NB4 (cell line): ENCODE data around the gene ATP2B3.

Experiments
- DNase-seq: peaks from one replicate; pipeline ENCODE4 v3.0.0; 2010; ENCODE audit warnings: low read depth
- H3K4me3 ChIP-seq: one replicate; pipeline ENCODE4 v1.5.1; 2011; ENCODE audit warnings: mild to moderate bottlenecking, low read depth, low read length, moderate library complexity
- CTCF ChIP-seq: IDR thresholded peaks from one replicate; pipeline ENCODE4 v1.5.1; 2012; ENCODE audit warnings: low read depth, low read length
- MAX ChIP-seq: IDR thresholded peaks from 2 replicates; pipeline ENCODE4 v1.6.1; 2011; ENCODE audit warnings: low read depth, low read length
- MYC ChIP-seq: IDR thresholded peaks from 2 replicates; pipeline ENCODE4 v1.6.1; 2011; ENCODE audit warnings: low read depth, low read length
- POLR2A ChIP-seq: IDR thresholded peaks from 2 replicates; pipeline ENCODE4 v1.6.1; 2011; ENCODE audit warnings: mild to moderate bottlenecking; ENCODE audit not compliant: insufficient read length; ENCODE audit errors: extremely low read depth

The ATP2B3 gene

GRCh38 chrX:153554519-153555167, 37.2 kb downstream of the ATP2B3 start:
- no peak for TF ChIP-seq MAX
- peak; percentile 74 for TF ChIP-seq CTCF
- peak; percentile 74 for DNase-seq
- H3K4me3 ChIP-seq = no peak overlapping the region

GRCh38 chrX:153556767-153557166, 39.3 kb downstream of the ATP2B3 start:
- no peak for DNase-seq
- TF ChIP-seq CTCF = no peak
- TF ChIP-seq MAX = no peak
- TF ChIP-seq POLR2A = no peak
- TF ChIP-seq MYC = no peak
- H3K4me3 ChIP-seq = no peak overlapping the region

GRCh38 chrX:153557618-153558355, 40.3 kb downstream of the ATP2B3 start:
- no peak for DNase-seq
- TF ChIP-seq MAX = no peak

GRCh38 chrX:153560000-153560399, 42.6 kb downstream of the ATP2B3 start:
- H3K4me3 ChIP-seq = no peak overlapping the region
- peak; percentile 86 for DNase-seq
- TF ChIP-seq MYC (no peak), MAX (no peak)

More at GRCh38 chrX:153557618-153558355, 40.3 kb downstream of the ATP2B3 start:
- no peak overlapping the region for H3K4me3 ChIP-seq

GRCh38 chrX:153560466-153560865, 43.0 kb downstream of the ATP2B3 start:
- TF ChIP-seq MAX (no peak), CTCF (no peak), POLR2A (no peak), MYC (no peak)
- no peak for DNase-seq
- H3K4me3 ChIP-seq = peak overlapping the region; percentile 1

GRCh38 chrX:153561337-153561736, 43.9 kb downstream of the ATP2B3 start:
- peak; percentile 90 for DNase-seq
- TF ChIP-seq POLR2A = no peak
- peak; percentile 52; the same call in 1 of the 2 replicates for TF ChIP-seq MAX
- no peak for TF ChIP-seq CTCF
- TF ChIP-seq MYC = no peak
- peak overlapping the region; percentile 32 for H3K4me3 ChIP-seq
